ENCODE data around the gene APOL2.
"Not testable (repeated sequence)": the region's sequence is repeated elsewhere in the genome, so short reads cannot be mapped to it uniquely, and the experiment has no call there.

The APOL2 gene

GRCh38 chr22:36253523-36254490 lies 14.5 kb upstream of the APOL2 start:
- POLR2A ChIA-PET = interaction anchor here (2.3 kb wide), 1 partner anchor 15 kb away, joined by 6 read pairs; the partner anchor contains the start of gene APOL2
- CTCF ChIA-PET = interaction anchor here (0.8 to 1.7 kb wide), 4 partner anchors 14 to 75 kb away, joined by 3 to 10 read pairs (median 4); partner anchors contain the start of gene APOL2
- no peak for TF ChIP-seq CTCF (IDR thresholded peaks at IDR 0.05; ENCODE audit: insufficient read depth, low read length, missing control alignments)
- no peak overlapping the region for H3K4me3 ChIP-seq (ENCODE audit: low read depth, low read length)
- no peak for DNase-seq (ENCODE audit: low read depth, low spot score)

- CTCF ChIA-PET = interaction anchor here (1.0 to 1.7 kb wide), 4 partner anchors 13 to 74 kb away, joined by 3 to 10 read pairs (median 4); partner anchors contain the start of gene APOL2
- no peak for TF ChIP-seq CTCF (IDR thresholded peaks at IDR 0.05; ENCODE audit: insufficient read depth, low read length, missing control alignments)
These were observed 13.6 kb upstream of the APOL2 start, which contains the start of gene APOL1 for GRCh38 chr22:36252754-36253522. APOL1 (plus strand) TSS chr22:36253133; CDS start chr22:36254956, 1,823 bp downstream.

GRCh38 chr22:36251979-36252608 lies 12.8 kb upstream of the APOL2 start:
- CTCF ChIA-PET = interaction anchor here (1.0 to 4.2 kb wide), 3 partner anchors 12 to 14 kb away, joined by 4 to 22 read pairs (median 10); partner anchors contain the start of gene APOL2
- H3K4me3 ChIP-seq (ENCODE audit: low read depth, low read length); DNase-seq (ENCODE audit: low read depth, low spot score); POLR2A ChIA-PET: not testable (repeated sequence)

More at GRCh38 chr22:36252754-36253522, 13.6 kb upstream of the APOL2 start, which contains the start of gene APOL1:
- H3K4me3 ChIP-seq (ENCODE audit: low read depth, low read length) = no peak within 1 kb of the TSS
- POLR2A ChIA-PET = interaction anchor here (2.3 kb wide), 1 partner anchor 14 kb away, joined by 6 read pairs; the partner anchor contains the start of gene APOL2
- DNase-seq (ENCODE audit: low read depth, low spot score) = no peak

GRCh38 chr22:36250292-36250960 lies 11.1 kb upstream of the APOL2 start:
- H3K4me3 ChIP-seq (ENCODE audit: low read depth, low read length); DNase-seq (ENCODE audit: low read depth, low spot score); POLR2A ChIA-PET: not testable (repeated sequence)
- CTCF ChIA-PET = interaction anchor here (4.2 kb wide), 1 partner anchor 11 kb away, joined by 22 read pairs; the partner anchor contains the start of gene APOL2

- POLR2A ChIA-PET = no interaction called here
- no peak overlapping the region for H3K4me3 ChIP-seq (ENCODE audit: low read depth, low read length)
- CTCF ChIA-PET = interaction anchor here (1.1 to 4.2 kb wide), 3 partner anchors 10 to 12 kb away, joined by 3 to 22 read pairs (median 4); partner anchors contain the start of gene APOL2
- no peak for TF ChIP-seq CTCF (IDR thresholded peaks at IDR 0.05; ENCODE audit: insufficient read depth, low read length, missing control alignments)
- DNase-seq (ENCODE audit: low read depth, low spot score) = no peak
These were observed 9.8 kb upstream of the APOL2 start for GRCh38 chr22:36249160-36249559.

GRCh38 chr22:36247955-36248354 lies 8.6 kb upstream of the APOL2 start:
- no peak overlapping the region for H3K4me3 ChIP-seq (ENCODE audit: low read depth, low read length)
- CTCF ChIA-PET = interaction anchor here (1.2 to 4.2 kb wide), 2 partner anchors 9 to 11 kb away, joined by 4 to 22 read pairs; partner anchors contain the start of gene APOL2
- POLR2A ChIA-PET = no interaction called here
- no peak for DNase-seq (ENCODE audit: low read depth, low spot score)
- no peak for TF ChIP-seq CTCF (IDR thresholded peaks at IDR 0.05; ENCODE audit: insufficient read depth, low read length, missing control alignments)

Data from AG04449 (cell line).